DOHH2 (cell line): ENCODE data around the gene APELA.

Experiments
- CTCF ChIP-seq: fragments of 200-600 bp; sonication (generic); IDR thresholded peaks from one replicate; pipeline ENCODE4 v1.5.1; 2014; ENCODE audit warnings: antibody characterized with exemption, mild to moderate bottlenecking, low read depth, low read length; ENCODE audit not compliant: poor library complexity, severe bottlenecking
- EZH2phosphoT487 ChIP-seq: fragments of 200-600 bp; sonication (generic); IDR thresholded peaks from 2 replicates; pipeline ENCODE4 v1.6.1; 2017; ENCODE audit warnings: borderline replicate concordance, mild to moderate bottlenecking, antibody characterized with exemption, low read length, moderate library complexity, mixed read lengths

GRCh38 chr4:164937576-164938270, 60.7 kb downstream of the APELA start:
- TF ChIP-seq CTCF (peak; percentile 18), EZH2phosphoT487 (no peak)
